ENCODE results near the gene ACTR2. TPM values are rescaled to one million over a fixed set of nuclear protein-coding genes. Genes with fewer than 3 reads are reported as not detected.
A peak's percentile ranks its signal among the peaks of the same experiment; 100 is the strongest.
"Not testable (repeated sequence)": the region's sequence is repeated elsewhere in the genome, so short reads cannot be mapped to it uniquely, and the experiment has no call there.

ACTR2 gene
- total RNA-seq, 1 experiment from 2014 or later: 47.2 TPM

DNA sequence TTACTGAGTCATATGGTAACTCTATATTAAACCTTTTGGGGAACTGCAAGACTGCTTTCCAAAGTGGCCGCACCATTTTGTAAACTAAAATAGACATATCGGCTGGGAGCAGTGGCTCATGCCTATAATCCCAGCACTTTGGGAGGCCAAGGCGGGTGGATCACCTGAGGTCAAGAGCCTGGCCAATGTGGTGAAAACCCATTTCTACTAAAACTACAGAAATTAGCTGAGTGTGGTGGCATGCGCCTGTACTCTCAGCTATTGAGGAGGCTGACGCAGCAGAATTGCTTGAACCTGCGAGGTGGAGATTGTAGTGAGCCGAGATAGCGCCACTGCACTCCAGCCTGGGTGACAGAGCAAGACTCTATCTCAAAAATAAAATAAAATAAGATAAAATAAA lies 6.4 kb upstream of the ACTR2 start:
- in situ Hi-C loops (cut with HindIII; ENCODE audit: low sequenced_read_pairs); DNase-seq (ENCODE audit: low spot score): not testable (repeated sequence)

DNA sequence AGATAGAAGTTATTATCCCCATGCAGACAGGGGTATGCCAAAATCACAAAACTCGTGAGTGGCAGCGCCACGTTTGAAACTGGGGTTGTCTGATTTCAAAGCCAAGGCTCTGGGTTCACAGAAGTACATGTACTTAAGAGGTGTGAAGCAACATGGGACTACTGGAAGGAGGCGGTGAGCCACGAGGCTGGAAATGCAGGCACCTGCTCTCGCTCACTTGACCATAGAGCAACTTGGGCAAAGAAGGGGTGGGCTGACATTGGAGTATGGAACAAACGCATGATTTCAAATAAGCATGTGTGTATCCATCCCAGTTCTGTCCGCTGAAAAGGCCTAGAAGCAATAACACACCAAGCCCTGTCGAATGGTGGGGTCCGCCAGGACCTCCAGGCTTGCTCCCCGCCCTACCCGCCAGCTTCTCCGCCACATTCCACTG lies 593 bp upstream of the ACTR2 start:
- in situ Hi-C loops (cut with HindIII; ENCODE audit: low sequenced_read_pairs): no loop called here
- no peak for DNase-seq (ENCODE audit: low spot score)

DNA sequence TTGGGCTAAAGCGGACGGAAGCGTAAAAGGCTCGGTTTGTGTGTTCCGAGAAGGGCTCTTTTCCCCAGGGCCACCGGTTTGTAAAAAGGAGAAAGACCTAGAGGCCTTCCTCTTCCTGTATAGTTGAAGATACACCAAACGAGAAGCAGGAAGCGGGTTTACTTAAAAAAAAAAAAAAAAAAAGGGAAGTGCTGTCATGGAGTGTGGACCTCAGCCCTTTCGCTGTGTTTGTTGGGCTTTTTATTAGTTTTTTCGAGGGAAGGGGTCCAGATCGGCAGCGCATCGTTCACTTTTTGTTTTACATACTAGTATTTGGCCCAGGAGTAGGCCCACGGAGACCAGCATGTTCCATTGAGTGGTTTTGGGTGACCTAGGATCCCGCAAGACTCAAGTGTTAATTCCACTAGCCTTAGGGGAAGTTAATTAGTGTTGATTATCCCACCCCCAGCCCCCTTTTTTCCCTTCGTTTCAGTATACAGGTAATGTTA lies 676 bp downstream of the ACTR2 start:
- DNase-seq (ENCODE audit: low spot score): peak; percentile 48
- in situ Hi-C loops (cut with HindIII; ENCODE audit: low sequenced_read_pairs): no loop called here

DNA sequence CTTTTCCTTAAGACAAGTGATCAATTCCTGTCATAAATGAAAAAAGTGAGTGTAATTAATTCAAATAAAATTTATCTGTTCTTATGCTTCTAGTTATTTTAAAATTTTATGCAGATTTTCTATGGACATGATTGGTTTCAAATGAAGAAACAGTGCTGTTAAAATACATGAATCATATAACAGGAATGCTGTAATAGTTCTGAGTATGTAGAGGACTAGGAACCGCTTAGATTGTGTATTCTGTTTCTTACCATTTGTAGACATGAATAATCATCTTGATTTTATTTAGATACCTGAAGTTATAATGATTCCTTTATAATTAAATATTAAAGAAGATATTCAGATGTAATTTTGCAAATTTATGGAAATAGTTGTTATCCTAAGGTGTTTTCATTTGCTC lies 3.5 kb downstream of the ACTR2 start:
- in situ Hi-C loops (cut with HindIII; ENCODE audit: low sequenced_read_pairs): no loop called here
- no peak for DNase-seq (ENCODE audit: low spot score)

DNA sequence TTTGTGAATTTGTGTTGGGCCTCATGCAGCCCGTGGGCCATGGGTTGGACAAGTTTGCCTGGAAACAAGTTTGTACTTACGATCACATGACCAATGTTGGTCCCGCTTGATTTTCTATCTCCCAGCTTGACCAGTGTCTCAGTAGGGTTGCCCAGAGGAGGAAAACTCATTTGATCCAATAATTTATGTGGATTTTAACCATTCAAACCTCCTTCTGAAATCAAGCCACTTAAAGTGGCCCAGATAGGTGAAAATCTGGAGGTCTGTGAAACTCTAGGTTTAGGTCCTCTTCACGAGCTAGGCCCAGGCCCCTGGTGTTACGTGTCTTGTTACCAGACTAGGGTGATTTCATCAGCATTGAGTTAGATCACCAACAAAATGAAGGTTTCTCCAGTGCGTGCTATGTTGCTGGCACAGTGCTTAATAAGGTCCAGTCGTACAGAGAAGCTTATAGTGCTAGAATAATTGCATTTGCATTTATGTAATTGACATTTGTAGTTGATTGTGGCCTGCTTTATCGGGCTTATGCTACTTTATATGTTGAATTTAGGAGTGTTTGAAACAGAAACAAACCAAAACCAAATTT lies 4.4 kb downstream of the ACTR2 start:
- no peak for DNase-seq (ENCODE audit: low spot score)
- in situ Hi-C loops (cut with HindIII; ENCODE audit: low sequenced_read_pairs): no loop called here

DNA sequence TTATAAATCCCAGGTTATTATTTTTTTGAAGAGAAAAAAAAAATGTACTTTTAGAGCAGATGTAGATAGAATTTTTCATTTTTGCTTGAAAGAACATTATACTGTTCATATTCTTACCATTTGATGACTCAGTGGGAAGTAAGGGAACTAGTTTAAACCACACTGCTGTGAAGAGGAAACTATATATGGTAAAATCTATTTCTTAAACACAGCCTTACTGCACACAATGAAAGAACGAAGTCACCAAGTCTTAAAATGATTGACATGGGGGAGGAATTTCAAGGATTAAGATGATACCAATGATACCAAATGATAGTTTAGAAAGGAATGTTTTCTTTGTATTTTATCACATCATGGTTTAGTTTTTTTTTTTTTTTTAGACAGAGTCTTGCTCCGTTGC lies 5.0 kb downstream of the ACTR2 start:
- in situ Hi-C loops (cut with HindIII; ENCODE audit: low sequenced_read_pairs): no loop called here
- DNase-seq (ENCODE audit: low spot score): no peak

DNA sequence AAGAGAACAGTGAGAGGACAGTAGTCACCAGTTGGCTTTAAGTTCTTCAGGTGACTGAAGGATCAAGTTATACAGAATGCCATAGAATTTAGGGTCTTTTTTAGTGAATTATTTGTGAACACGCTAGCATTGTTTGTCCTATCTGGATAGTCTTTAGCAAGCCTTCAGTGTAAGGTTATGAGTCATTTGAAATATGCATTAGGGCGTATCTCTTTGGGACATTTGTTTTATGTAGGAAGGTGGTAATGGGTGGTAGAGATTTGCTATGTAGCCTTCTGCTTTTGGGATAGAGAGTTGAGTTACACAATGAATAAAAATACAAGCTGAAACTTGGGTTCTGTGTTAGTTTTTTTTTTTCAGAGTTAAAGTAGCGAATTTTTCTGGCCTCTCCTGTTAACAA lies 13.0 kb downstream of the ACTR2 start:
- DNase-seq (ENCODE audit: low spot score): no peak
- in situ Hi-C loops (cut with HindIII; ENCODE audit: low sequenced_read_pairs): no loop called here

DNA sequence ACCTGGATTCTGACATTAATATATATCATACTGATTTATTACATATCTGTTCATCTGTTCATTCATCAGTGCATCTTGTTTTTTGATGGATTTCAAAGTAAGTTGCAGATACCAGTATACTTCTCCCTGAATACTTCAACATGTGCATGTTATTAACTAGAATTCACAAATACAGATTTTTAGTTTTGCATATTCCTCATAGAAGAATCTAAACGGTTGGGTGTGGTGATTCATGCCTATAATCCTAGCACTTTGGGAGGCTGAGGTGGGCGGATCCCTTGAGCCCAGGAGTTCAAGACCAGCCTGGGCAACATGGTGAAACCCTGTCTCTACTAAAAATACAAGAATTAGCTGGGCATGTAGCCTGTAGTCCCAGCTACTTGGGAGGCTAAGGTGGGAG lies 16.8 kb downstream of the ACTR2 start:
- DNase-seq (ENCODE audit: low spot score); in situ Hi-C loops (cut with HindIII; ENCODE audit: low sequenced_read_pairs): not testable (repeated sequence)

DNA sequence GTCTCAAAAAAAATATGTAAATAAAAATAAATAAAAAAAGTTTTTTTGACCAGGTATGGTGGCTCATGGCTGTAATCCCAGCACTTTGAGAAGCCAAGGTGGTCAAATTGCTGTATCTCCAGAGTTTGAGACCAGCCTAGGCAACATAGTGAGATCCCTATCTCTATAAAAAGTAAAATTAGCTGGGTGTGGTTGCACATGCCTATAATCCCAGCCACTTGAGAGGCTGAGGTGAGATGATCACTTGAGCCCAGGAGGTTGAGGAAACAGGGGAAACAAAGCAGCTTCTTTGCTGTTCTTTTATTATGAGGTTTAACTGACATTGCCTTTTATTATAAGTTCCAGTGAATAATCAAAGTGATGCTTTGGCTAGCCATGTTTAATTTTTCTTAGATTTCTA lies 25.0 kb downstream of the ACTR2 start:
- in situ Hi-C loops (cut with HindIII; ENCODE audit: low sequenced_read_pairs): no loop called here

DNA sequence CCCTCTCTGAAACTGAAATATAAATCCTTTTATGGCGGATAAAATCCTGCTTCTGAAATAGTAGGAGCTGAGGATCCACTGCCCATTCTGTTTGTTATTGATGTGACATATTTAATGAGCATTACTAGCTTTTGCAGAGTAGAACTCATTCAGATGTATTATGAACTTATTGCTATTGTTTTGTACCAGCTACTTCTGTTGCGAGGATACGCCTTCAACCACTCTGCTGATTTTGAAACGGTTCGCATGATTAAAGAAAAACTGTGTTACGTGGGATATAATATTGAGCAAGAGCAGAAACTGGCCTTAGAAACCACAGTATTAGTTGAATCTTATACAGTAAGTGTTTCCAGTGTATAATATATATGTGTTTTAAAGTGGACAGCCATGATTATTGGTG lies 27.7 kb downstream of the ACTR2 start:
- in situ Hi-C loops (cut with HindIII; ENCODE audit: low sequenced_read_pairs): no loop called here
- DNase-seq (ENCODE audit: low spot score): no peak

More for the DNA sequence above, 25.0 kb downstream of the ACTR2 start:
- no peak for DNase-seq (ENCODE audit: low spot score)

DNA sequence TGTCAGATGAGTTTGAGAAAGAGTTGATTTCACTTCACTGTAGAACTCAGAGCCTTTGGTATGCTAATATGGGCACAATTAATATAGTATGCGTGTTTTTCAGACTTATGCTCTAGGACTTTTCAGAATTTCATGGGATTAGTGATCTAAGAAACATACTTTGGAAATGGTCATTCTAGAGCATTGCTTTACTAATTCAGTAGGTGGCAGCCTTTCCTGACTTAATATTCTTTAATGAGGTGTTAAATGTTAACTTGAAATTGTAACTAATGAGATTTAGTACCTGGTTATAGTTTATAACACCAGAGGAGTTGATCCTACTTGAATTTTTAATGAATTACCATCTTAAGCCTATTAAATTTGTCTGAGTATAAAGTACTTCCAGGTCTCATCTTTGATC lies 28.4 kb downstream of the ACTR2 start:
- in situ Hi-C loops (cut with HindIII; ENCODE audit: low sequenced_read_pairs): no loop called here
- peak; percentile 19 for DNase-seq (ENCODE audit: low spot score)

DNA sequence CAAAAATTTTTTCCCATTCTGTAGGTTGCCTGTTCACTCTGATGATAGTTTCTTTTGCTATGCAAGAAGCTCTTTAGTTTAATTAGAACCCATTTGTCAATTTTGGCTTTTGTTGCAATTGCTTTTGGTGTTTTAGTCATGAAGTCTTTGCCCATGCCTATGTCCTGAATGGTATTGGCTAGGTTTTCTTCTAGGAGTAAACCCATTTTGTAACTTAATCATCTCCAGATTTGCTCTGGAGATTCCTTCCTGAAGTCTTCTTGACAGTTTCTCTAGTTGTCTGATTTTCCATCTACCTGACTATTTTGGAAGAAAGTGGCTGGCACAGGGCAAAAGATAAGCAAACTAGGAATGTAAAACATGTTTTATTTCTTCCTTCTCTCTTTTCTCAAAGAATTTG lies 30.2 kb downstream of the ACTR2 start:
- DNase-seq (ENCODE audit: low spot score); in situ Hi-C loops (cut with HindIII; ENCODE audit: low sequenced_read_pairs): not testable (repeated sequence)

DNA sequence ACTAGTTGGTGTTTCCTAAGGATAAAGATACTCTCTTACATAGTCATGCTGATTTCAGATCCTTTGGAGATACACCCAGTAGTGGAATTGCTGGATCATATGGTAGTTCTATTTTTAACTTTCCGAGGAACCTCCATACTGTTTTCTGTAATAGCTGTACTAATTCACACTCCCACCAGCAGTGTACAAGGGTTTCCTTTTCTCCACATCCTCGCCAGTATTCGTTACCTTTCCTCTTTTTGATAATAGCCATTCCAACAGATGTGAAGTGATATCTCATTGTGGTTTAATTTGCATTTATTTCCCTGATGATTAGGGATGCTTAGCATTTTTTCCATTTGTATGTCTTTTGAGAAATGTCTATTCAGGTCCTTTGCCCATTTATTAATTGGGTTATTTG lies 34.0 kb downstream of the ACTR2 start:
- in situ Hi-C loops (cut with HindIII; ENCODE audit: low sequenced_read_pairs): no loop called here
- no peak for DNase-seq (ENCODE audit: low spot score)

DNA sequence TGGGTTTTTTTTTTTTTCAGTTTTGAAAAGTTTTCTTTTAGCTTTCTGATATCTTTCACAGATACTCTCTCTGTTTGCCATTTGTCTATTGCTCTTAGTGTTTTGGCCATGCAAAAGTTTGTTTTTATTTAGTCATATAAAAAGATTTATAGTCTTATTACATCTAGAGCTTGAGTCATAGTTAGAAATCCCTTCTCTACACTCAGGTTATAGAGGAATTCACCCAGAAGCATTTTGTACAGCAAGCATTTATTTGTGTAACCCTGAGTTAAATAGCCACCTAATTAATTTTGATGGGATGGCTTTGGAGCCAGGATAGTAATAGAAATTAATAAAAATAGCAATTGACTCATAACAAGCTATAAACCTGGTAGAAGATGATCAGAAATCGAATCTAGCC lies 35.6 kb downstream of the ACTR2 start:
- in situ Hi-C loops (cut with HindIII; ENCODE audit: low sequenced_read_pairs): no loop called here
- no peak for DNase-seq (ENCODE audit: low spot score)

DNA sequence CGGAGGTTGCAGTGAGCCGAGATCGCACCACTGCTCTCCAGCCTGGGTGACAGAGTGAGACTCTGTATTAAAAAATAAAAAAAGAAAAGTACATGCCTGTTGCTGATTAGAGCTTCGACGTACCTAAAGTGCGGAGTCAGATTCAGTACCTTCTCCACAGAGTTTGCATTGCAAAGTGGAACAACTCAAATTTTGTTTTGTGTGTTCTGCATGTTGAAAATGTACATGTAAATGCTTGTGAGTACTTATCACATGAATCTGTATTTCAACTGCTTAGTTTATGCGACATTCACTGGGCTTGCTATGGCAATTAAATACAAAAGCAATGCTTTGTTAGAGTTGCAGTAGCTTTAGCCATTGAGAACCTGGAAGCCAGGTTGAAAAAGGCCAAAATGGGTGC lies 36.4 kb downstream of the ACTR2 start:
- DNase-seq (ENCODE audit: low spot score): no peak
- in situ Hi-C loops (cut with HindIII; ENCODE audit: low sequenced_read_pairs): no loop called here

DNA sequence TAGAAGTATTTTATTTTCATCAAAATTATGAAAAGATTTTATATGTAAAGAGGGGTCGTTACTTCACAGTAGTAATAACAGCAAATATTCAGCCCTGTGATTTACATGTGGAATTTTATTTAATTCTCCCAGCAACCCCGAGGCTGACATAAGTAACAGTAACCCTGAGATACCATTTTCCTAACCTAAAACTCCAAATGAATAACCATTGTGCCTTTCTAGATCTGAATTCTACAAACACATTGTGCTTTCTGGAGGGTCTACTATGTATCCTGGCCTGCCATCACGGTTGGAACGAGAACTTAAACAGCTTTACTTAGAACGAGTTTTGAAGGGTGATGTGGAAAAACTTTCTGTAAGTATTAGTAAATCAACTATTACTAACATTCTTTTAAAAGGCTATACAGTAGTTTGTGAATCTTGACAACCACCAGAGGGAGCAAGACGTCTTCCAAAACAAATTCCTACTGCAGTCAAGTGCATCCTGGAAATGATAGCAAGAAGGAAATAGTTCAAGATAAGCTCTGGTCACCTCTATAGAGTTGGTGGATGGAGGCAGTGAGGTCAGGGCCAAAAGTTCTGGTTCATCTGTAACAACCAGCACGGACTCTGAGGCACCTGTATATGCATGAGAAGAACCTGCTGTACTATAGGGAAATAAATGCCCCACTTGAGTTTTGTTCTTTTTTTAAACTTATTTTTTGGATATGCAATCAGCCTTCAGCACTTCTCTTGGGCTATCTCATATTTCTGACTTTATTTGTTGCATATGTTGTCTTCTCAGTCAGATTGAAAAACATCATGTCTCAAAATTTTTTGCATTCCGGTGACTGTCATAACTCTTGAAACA lies 37.4 kb downstream of the ACTR2 start:
- in situ Hi-C loops (cut with HindIII; ENCODE audit: low sequenced_read_pairs): no loop called here
- DNase-seq (ENCODE audit: low spot score): peak; percentile 89

DNA sequence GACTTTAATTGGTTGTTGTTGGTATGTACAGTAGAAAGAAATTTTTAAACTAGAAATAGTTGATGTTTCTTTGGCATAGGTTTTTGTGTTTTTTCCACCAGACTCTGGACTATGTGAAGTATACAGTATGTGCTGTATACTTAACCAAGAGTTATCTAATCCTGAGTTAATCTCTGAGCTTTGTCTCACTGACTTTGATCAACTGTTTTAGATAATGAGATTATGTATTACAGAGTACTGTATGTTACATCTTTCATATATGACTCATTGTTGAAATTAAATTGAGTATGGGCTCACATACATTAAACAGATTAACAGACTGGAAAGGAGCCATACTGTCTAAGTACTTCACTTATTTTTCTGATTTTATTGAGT lies 38.0 kb downstream of the ACTR2 start:
- in situ Hi-C loops (cut with HindIII; ENCODE audit: low sequenced_read_pairs): no loop called here

DNA sequence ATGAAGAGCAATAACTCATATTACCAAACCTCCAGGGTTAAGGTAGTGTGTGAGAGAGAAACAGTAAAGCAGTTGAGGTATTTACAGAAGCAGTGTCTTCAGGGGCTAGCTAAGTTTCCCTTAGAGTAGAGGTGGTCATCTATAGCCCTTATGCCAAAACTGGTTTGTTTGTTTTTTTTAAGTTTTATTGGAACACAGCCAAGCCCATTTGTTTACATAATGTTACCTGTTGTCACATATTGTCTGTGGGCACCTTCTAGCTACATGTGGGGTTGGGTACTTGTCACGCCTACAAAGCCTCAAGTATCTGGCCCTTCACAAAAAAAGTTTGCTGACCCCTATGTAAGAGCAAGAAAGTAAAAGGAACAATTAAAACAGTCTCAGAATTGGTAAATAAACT lies 39.4 kb downstream of the ACTR2 start:
- no peak for DNase-seq (ENCODE audit: low spot score)
- in situ Hi-C loops (cut with HindIII; ENCODE audit: low sequenced_read_pairs): no loop called here

More for the DNA sequence above, 38.0 kb downstream of the ACTR2 start:
- DNase-seq (ENCODE audit: low spot score): no peak

DNA sequence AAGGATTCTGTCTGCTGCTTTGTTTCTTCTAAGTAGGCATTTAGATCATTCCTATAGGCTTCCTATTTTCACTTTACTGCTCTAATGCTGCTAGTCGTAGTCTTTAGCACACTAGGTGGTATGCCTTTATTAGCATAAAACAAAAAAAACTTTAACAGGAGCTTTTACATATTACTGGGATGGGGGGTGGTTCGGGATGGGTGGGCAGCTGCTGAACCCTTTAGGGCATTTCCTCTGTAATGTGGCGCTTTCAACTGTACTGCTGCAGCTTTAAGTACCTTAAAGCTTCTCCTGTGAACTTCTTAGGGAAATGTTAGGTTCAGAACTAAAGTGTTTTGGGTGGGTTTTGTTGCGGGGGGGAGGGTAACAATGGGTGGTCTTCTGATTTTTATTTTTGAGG lies 41.3 kb downstream of the ACTR2 start:
- DNase-seq (ENCODE audit: low spot score): no peak
- in situ Hi-C loops (cut with HindIII; ENCODE audit: low sequenced_read_pairs): no loop called here

DNA sequence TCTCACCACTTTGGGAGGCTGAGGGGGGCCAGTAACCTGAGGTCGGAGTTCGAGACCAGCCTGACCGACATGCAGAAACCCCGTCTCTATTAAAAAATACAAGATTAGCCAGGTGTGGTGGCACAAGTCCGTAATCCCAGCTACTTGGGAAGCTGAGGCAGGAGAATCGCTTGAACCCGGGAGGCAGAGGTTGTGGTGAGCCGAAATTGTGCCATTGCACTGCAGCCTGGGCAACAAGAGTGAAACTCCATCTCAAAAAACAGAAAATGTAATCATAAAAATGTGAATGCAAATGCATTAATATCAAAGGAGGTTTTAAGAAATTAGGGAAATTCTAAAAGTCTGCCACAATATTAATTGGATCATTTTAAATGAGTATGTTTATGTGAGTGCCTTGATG lies 45.7 kb downstream of the ACTR2 start:
- DNase-seq (ENCODE audit: low spot score): no peak
- in situ Hi-C loops (cut with HindIII; ENCODE audit: low sequenced_read_pairs): no loop called here
